Measurements from ENCODE around the gene LRP2BP. TPM values are rescaled to one million over a fixed set of nuclear protein-coding genes. Genes with fewer than 3 reads are reported as not detected.

The LRP2BP gene
- total RNA-seq, 1 experiment from 2014 or later, result 0.33 TPM

GRCh38 chr4:185408432-185408831 is 12.7 kb upstream of the LRP2BP start:
- no peaks in the 10 kb centered on the region for H3K36me3 ChIP-seq (ENCODE audit: control insufficient read depth, insufficient read depth, low read length)
- no peaks in the 10 kb centered on the region for H3K27me3 ChIP-seq (ENCODE audit: control insufficient read depth, insufficient read depth, low read length)
- BruUV-seq (replicated peaks), result no TSS peak
- ATAC-seq (no peak), DNase-seq (ENCODE audit: low read depth, low spot score) (no peak)
- H3K4me3 ChIP-seq (ENCODE audit: low read depth in 2 of 2, low read length in 2 of 2), result no peak overlapping the region
- ChIA-PET CTCF (no interaction called here), POLR2A (no interaction called here)
- no peaks in the 10 kb centered on the region for H3K4me1 ChIP-seq (ENCODE audit: control insufficient read depth, insufficient read depth, low read length)
- H3K27ac ChIP-seq (ENCODE audit: low read length), result no peak overlapping the region
- intact Hi-C loops (cut with micrococcal nuclease; ENCODE audit: unreplicated experiment) (no loop called here), in situ Hi-C loops (cut with HindIII; ENCODE audit: low pct_unique_long_range_greater_than_20kb, low sequenced_read_pairs) (no loop called here)
- TF ChIP-seq TCF7L2 (IDR thresholded peaks at IDR 0.05; ENCODE audit: low read depth, low read length) (no peak), POLR2AphosphoS5 (IDR thresholded peaks at IDR 0.05; ENCODE audit: low read depth, low read length) (no peak), SIN3A (IDR thresholded peaks at IDR 0.05; ENCODE audit: borderline replicate concordance, insufficient read depth, low read depth, low read length) (no peak), CTCF (IDR thresholded peaks at IDR 0.05) (no peak)
- TF ChIP-seq, protein P1, sequence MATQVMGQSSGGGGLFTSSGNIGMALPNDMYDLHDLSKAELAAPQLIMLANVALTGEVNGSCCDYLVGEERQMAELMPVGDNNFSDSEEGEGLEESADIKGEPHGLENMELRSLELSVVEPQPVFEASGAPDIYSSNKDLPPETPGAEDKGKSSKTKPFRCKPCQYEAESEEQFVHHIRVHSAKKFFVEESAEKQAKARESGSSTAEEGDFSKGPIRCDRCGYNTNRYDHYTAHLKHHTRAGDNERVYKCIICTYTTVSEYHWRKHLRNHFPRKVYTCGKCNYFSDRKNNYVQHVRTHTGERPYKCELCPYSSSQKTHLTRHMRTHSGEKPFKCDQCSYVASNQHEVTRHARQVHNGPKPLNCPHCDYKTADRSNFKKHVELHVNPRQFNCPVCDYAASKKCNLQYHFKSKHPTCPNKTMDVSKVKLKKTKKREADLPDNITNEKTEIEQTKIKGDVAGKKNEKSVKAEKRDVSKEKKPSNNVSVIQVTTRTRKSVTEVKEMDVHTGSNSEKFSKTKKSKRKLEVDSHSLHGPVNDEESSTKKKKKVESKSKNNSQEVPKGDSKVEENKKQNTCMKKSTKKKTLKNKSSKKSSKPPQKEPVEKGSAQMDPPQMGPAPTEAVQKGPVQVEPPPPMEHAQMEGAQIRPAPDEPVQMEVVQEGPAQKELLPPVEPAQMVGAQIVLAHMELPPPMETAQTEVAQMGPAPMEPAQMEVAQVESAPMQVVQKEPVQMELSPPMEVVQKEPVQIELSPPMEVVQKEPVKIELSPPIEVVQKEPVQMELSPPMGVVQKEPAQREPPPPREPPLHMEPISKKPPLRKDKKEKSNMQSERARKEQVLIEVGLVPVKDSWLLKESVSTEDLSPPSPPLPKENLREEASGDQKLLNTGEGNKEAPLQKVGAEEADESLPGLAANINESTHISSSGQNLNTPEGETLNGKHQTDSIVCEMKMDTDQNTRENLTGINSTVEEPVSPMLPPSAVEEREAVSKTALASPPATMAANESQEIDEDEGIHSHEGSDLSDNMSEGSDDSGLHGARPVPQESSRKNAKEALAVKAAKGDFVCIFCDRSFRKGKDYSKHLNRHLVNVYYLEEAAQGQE (IDR thresholded peaks at IDR 0.05; ENCODE audit: insufficient read depth in 1 of 2, low read depth in 2 of 2, low read length in 1 of 2), result no peak
- H3K9me3 ChIP-seq (ENCODE audit: control insufficient read depth, insufficient read depth, low read depth, low read length), result no peaks in the 10 kb centered on the region

DNA sequence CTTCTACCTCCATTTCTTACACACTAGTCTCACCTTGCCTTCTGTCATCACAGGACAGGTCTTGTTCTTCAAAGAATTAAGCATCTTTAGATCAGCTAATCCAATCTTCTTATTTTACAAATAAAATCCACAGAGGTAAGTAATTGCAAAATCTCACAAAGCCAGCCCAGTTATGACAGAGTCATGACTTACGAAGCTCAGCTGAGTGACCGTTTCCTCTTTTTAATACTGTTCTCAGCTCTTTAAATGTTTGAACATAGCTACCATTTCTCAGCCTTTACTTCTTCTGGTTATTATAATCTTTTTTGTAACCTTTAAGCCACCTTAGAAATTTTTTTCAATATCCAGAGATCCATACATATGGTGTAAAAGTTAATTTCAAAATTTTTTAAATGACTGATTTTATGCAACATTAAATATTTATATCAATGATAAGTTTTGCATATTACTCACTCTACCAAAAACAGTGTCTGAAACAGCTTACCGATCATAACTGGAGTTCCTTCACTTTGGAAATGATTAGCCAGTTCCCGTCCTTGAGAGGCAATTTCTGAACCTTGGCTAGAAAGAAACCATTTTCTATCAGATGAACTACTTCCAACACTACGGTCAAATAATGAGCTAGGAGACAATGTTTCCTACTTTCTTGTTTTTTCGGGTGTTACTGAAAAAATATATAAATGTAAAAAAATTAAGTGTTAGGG is 9.7 kb upstream of the LRP2BP start:
- Histone ChIP-seq H3K27ac (ENCODE audit: low read length) (no peak overlapping the region), H3K36me3 (ENCODE audit: control insufficient read depth, insufficient read depth, low read length) (no peaks in the 10 kb centered on the region; the same call in 1 of the 2 replicates), H3K4me3 (ENCODE audit: low read depth in 2 of 2, low read length in 2 of 2) (no peak overlapping the region), H3K9me3 (ENCODE audit: control insufficient read depth, insufficient read depth, low read depth, low read length) (no peaks in the 10 kb centered on the region), H3K4me1 (ENCODE audit: control insufficient read depth, insufficient read depth, low read length) (no peaks in the 10 kb centered on the region), H3K27me3 (ENCODE audit: control insufficient read depth, insufficient read depth, low read length) (no peaks in the 10 kb centered on the region)
- ChIA-PET CTCF (interaction anchor here (0.6 kb wide), 1 partner anchor 314 kb away, joined by 3 read pairs; no protein-coding TSS in a partner anchor), POLR2A (no interaction called here)
- in situ Hi-C loops (cut with HindIII; ENCODE audit: low pct_unique_long_range_greater_than_20kb, low sequenced_read_pairs), result no loop called here
- intact Hi-C loops (cut with micrococcal nuclease; ENCODE audit: unreplicated experiment), result no loop called here
- no peak for TF ChIP-seq CTCF (IDR thresholded peaks at IDR 0.05)
- TF ChIP-seq SIN3A (IDR thresholded peaks at IDR 0.05; ENCODE audit: borderline replicate concordance, insufficient read depth, low read depth, low read length), result no peak
- TF ChIP-seq, protein P1 (IDR thresholded peaks at IDR 0.05; ENCODE audit: insufficient read depth in 1 of 2, low read depth in 2 of 2, low read length in 1 of 2), result no peak
- TF ChIP-seq POLR2AphosphoS5 (IDR thresholded peaks at IDR 0.05; ENCODE audit: low read depth, low read length), result no peak
- ATAC-seq, result no peak
- BruUV-seq (replicated peaks), result no TSS peak
- no peak for DNase-seq (ENCODE audit: low read depth, low spot score)

All from Panc1 (cell line).